Right lobe of liver (tissue), 6 donors: ENCODE results near the gene RBMS3. TPM values are rescaled to one million over a fixed set of nuclear protein-coding genes. Genes with fewer than 3 reads are reported as not detected.

ENCODE experiments used
- ATAC-seq, 4 donors: fragments of 200-7000 bp; cut with Tn5 transposase; one replicate each; pipeline ENCODE4 v1.9.1; 2020; ENCODE audit warnings: mild to moderate bottlenecking in 4 of 4, moderate library complexity in 4 of 4
- DNase-seq, 3 donors: peaks; one replicate each; pipeline ENCODE4 v3.0.0-alpha.2; 2020
- H3K27ac ChIP-seq, 3 donors: fragments of 200-600 bp; one replicate each; pipeline ENCODE4 v1.8.0; 2022
- H3K27me3 ChIP-seq, 2 donors: fragments of 200-600 bp; one replicate each; pipeline ENCODE4 v1.8.0; 2022
- H3K36me3 ChIP-seq, 4 donors: fragments of 200-600 bp; sonication (generic) in 1 of 4; one replicate each; pipeline versions ENCODE4 v1.5.1 to v1.8.0; 2017 to 2022; ENCODE audit warnings: control low read depth in 1 of 4
- H3K4me1 ChIP-seq, 4 donors: fragments of 200-600 bp; sonication (generic) in 1 of 4; one replicate each; pipeline versions ENCODE4 v1.5.1 to v1.8.0; 2017 to 2022; ENCODE audit warnings: control low read depth in 1 of 4
- H3K4me3 ChIP-seq, 3 donors: fragments of 200-600 bp; one replicate each; pipeline ENCODE4 v1.8.0; 2022
- H3K9me3 ChIP-seq, 4 donors: fragments of 200-600 bp; sonication (generic) in 1 of 4; one replicate each; pipeline versions ENCODE4 v1.5.1 to v1.8.0; 2017 to 2022; ENCODE audit warnings: control low read depth in 1 of 4
- CTCF ChIP-seq, 4 donors: fragments of 200-600 bp in 3 of 4; fragments of 450-650 bp in 1 of 4; IDR thresholded peaks; one replicate each; pipeline versions ENCODE4 v1.5.1 to v1.8.0; 2016 to 2022; ENCODE audit warnings: antibody characterized with exemption in 4 of 4, mild to moderate bottlenecking in 2 of 4
- POLR2A ChIP-seq: fragments of 450-650 bp; IDR thresholded peaks from one replicate; pipeline ENCODE4 v1.6.1; 2017; ENCODE audit warnings: antibody characterized with exemption, mild to moderate bottlenecking
- WGBS: methylation state at CpG from one replicate; pipeline ENCODE4 v1.1.6; 2018; ENCODE audit warnings: low coverage, low lambda C conversion rate; ENCODE audit not compliant: insufficient coverage; ENCODE audit errors: missing lambda C conversion rate; 5-methylcytosine and 5-hydroxymethylcytosine counted together
- intact Hi-C, 2 donors: fragments of 100-400 bp; cut with DNase I; formaldehyde crosslinking; loops; one replicate each; pipeline versions ENCODE4 v1.11.2 to v1.14.1; 2022
- total RNA-seq, 6 experiments: library from RNA; depleted of rRNA in 2 of 6; stranded (reverse); fragments of >200 nt in 2 of 6; fragmentation: NEBNext Ultra II Directional in 3 of 6; extraction: Animal tissue kit (Norgen Biotek cat#: 25700) in 3 of 6; gene quantifications; one replicate each; pipeline versions ENCODE4 v1.1.0 to v1.2.4, GENCODE V29; 2016 to 2023
- donor health status: DM: no; HTN: yes; CAD: no.
- donor health status: DM: no; HTN: no; CAD: no.
- donor health status: DM: no; HTN: no; CAD: no.
- donor health status: DM: no; HTN: yes; CAD: no.
- donor health status: DM: no; HTN: yes; CAD: no.

The RBMS3 gene
- total RNA-seq, 6 experiments from 2014 or later = 6.3 to 11.5 (median 8.3) TPM

GRCh38 chr3:29711255-29711771, 430.4 kb downstream of the RBMS3 start:
- WGBS = 24% methylated on average over 3 of the region's 3 CpGs
- no peak overlapping the region for H3K27ac ChIP-seq
- H3K27me3 ChIP-seq = no peaks in the 10 kb centered on the region
- intact Hi-C loops = no loop called here
- TF ChIP-seq POLR2A = no peak
- no peak for TF ChIP-seq CTCF (IDR thresholded peaks at IDR 0.05)
- DNase-seq (no peak), ATAC-seq (peak in 2 of 4 donors; percentile 25 to 47)
- H3K4me3 ChIP-seq = no peak overlapping the region
- no peaks in the 10 kb centered on the region for H3K4me1 ChIP-seq
- no peaks in the 10 kb centered on the region for H3K9me3 ChIP-seq
- no peaks in the 10 kb centered on the region for H3K36me3 ChIP-seq

DNA sequence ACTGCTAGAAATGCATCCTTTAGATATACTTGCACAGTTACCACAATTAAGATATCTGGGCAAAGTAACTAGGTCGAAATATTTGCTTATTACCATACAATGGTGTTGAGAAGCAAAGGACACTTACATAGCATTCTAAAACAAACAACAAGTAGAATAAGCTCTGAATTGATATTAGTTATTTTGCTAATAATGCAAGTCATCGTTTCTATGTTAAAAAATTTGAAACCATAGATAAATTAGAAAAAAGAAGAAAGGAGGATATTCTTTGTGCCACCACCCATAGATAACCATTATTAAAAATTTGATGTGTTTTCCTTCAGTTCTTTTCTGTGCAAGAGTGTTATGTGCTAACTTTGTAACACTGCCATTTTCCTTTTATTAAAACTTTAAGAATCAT, 435.3 kb downstream of the RBMS3 start:
- H3K36me3 ChIP-seq = no peaks in the 10 kb centered on the region
- no peak for ATAC-seq
- no peak for TF ChIP-seq CTCF (IDR thresholded peaks at IDR 0.05)
- TF ChIP-seq POLR2A = no peak
- no peaks in the 10 kb centered on the region for H3K27me3 ChIP-seq
- no peak for DNase-seq
- H3K4me3 ChIP-seq = no peak overlapping the region
- no peaks in the 10 kb centered on the region for H3K9me3 ChIP-seq
- H3K27ac ChIP-seq = no peak overlapping the region
- WGBS = 57% methylated on average over 2 of the region's 2 CpGs
- intact Hi-C loops = no loop called here
- H3K4me1 ChIP-seq = no peaks in the 10 kb centered on the region

DNA sequence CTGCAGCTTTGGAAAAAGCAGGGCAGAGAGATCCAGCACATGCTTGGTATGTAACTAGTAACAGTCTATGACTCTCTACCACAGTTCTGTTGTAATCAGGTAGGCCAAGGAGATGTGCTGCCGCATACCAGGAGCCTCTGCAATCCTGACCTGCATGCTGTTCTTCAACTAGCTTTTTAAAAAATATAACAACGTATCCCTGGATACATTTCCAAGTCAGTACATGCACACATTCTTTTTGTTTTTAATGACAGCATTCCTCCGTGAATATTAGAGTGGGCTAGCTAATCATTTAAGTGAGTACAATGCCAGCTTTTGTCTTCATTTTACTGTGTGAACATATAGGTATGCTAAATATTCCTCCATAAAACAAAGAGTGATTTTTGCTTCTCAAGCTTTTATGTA, 437.8 kb downstream of the RBMS3 start:
- H3K4me1 ChIP-seq = no peaks in the 10 kb centered on the region
- no peaks in the 10 kb centered on the region for H3K36me3 ChIP-seq
- intact Hi-C loops = no loop called here
- DNase-seq (no peak), ATAC-seq (no peak)
- TF ChIP-seq POLR2A (no peak), CTCF (IDR thresholded peaks at IDR 0.05) (no peak)
- 77% methylated on average over 3 of the region's 3 CpGs for WGBS
- H3K27ac ChIP-seq = no peak overlapping the region
- H3K27me3 ChIP-seq = no peaks in the 10 kb centered on the region
- H3K4me3 ChIP-seq = no peak overlapping the region
- H3K9me3 ChIP-seq = no peaks in the 10 kb centered on the region

GRCh38 chr3:29720665-29721064, 439.8 kb downstream of the RBMS3 start:
- H3K27ac ChIP-seq = no peak overlapping the region
- no peaks in the 10 kb centered on the region for H3K27me3 ChIP-seq
- ATAC-seq = no peak
- no peak for DNase-seq
- no peaks in the 10 kb centered on the region for H3K4me1 ChIP-seq
- H3K9me3 ChIP-seq = no peaks in the 10 kb centered on the region
- TF ChIP-seq POLR2A (no peak), CTCF (IDR thresholded peaks at IDR 0.05) (no peak)
- intact Hi-C loops = no loop called here
- 58% methylated on average over 3 of the region's 3 CpGs for WGBS
- H3K36me3 ChIP-seq = no peaks in the 10 kb centered on the region
- H3K4me3 ChIP-seq = no peak overlapping the region

DNA sequence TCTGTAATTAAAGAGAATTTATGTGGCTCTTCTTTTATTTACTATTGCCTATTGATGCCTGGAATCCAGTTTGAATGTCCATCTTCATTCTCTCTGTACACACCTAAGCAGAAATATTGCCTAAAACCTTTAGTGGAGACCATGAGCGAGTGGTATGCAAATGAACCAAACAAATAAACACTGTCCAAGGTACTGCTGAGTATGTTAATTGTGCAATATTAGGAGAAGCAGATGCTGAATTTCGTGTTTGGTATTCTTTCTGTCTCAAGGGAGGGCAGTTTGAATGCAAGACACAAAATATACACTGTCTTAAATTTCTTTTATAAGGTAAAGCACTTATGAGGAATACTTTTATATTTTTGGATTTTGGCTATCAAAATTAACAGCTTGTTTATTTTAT, 440.9 kb downstream of the RBMS3 start:
- Histone ChIP-seq H3K27ac (no peak overlapping the region), H3K27me3 (no peaks in the 10 kb centered on the region), H3K4me1 (no peaks in the 10 kb centered on the region), H3K36me3 (no peaks in the 10 kb centered on the region), H3K4me3 (no peak overlapping the region), H3K9me3 (no peaks in the 10 kb centered on the region)
- WGBS = 38% methylated on average over 2 of the region's 2 CpGs
- TF ChIP-seq CTCF (IDR thresholded peaks at IDR 0.05) = no peak
- no peak for TF ChIP-seq POLR2A
- intact Hi-C loops = no loop called here
- DNase-seq (no peak), ATAC-seq (no peak)
